ENCODE measurements around the gene SEMA3A.

The SEMA3A gene

GRCh38 chr7:84207615-84208014 lies 13.0 kb upstream of the SEMA3A start:
- H3K9me3 ChIP-seq (ENCODE audit: insufficient read depth, low read length) = no peaks in the 10 kb centered on the region
- no peaks in the 10 kb centered on the region for H4K20me1 ChIP-seq (ENCODE audit: insufficient read depth, low read length)
- H3K27ac ChIP-seq (ENCODE audit: low read length) = no peak overlapping the region
- H3K27me3 ChIP-seq (ENCODE audit: low read depth, low read length) = no peaks in the 10 kb centered on the region
- no peak overlapping the region for H2AFZ ChIP-seq (ENCODE audit: low read depth, low read length)
- no peak overlapping the region for H3K9ac ChIP-seq (ENCODE audit: low read length)
- H3K4me3 ChIP-seq (ENCODE audit: low read length) = no peak overlapping the region
- H3K4me2 ChIP-seq (ENCODE audit: low read length) = no peak overlapping the region
- no peak for TF ChIP-seq CTCF (IDR thresholded peaks at IDR 0.05; ENCODE audit: low read depth, low read length)
- no peak for TF ChIP-seq EZH2phosphoT487 (IDR thresholded peaks at IDR 0.05; ENCODE audit: low read depth)
- H3K79me2 ChIP-seq (ENCODE audit: low read length) = no peaks in the 10 kb centered on the region
- H3K36me3 ChIP-seq (replicated peaks; ENCODE audit: low read depth, low read length) = no peaks in the 10 kb centered on the region
- H3K4me1 ChIP-seq (ENCODE audit: low read length) = no peaks in the 10 kb centered on the region

GRCh38 chr7:84207025-84207424 lies 12.4 kb upstream of the SEMA3A start:
- Histone ChIP-seq H3K27me3 (ENCODE audit: low read depth, low read length) (no peaks in the 10 kb centered on the region), H3K4me1 (ENCODE audit: low read length) (no peaks in the 10 kb centered on the region), H2AFZ (ENCODE audit: low read depth, low read length) (no peak overlapping the region), H3K27ac (ENCODE audit: low read length) (no peak overlapping the region), H3K9ac (ENCODE audit: low read length) (no peak overlapping the region), H3K79me2 (ENCODE audit: low read length) (no peaks in the 10 kb centered on the region), H3K4me3 (ENCODE audit: low read length) (no peak overlapping the region), H3K4me2 (ENCODE audit: low read length) (no peak overlapping the region), H3K36me3 (replicated peaks; ENCODE audit: low read depth, low read length) (no peaks in the 10 kb centered on the region), H4K20me1 (ENCODE audit: insufficient read depth, low read length) (no peaks in the 10 kb centered on the region), H3K9me3 (ENCODE audit: insufficient read depth, low read length) (no peaks in the 10 kb centered on the region)
- TF ChIP-seq CTCF (IDR thresholded peaks at IDR 0.05; ENCODE audit: low read depth, low read length) (no peak), EZH2phosphoT487 (IDR thresholded peaks at IDR 0.05; ENCODE audit: low read depth) (no peak)

- Histone ChIP-seq H3K9ac (ENCODE audit: low read length) (no peak overlapping the region), H3K4me1 (ENCODE audit: low read length) (peaks cover under 1% of the 10 kb centered on the region; the same call in 1 of the 2 replicates), H3K9me3 (ENCODE audit: insufficient read depth, low read length) (no peaks in the 10 kb centered on the region), H3K27me3 (ENCODE audit: low read depth, low read length) (no peaks in the 10 kb centered on the region), H4K20me1 (ENCODE audit: insufficient read depth, low read length) (no peaks in the 10 kb centered on the region), H3K4me3 (ENCODE audit: low read length) (no peak overlapping the region), H3K79me2 (ENCODE audit: low read length) (no peaks in the 10 kb centered on the region), H3K4me2 (ENCODE audit: low read length) (no peak overlapping the region), H3K36me3 (replicated peaks; ENCODE audit: low read depth, low read length) (no peaks in the 10 kb centered on the region), H3K27ac (ENCODE audit: low read length) (no peak overlapping the region), H2AFZ (ENCODE audit: low read depth, low read length) (no peak overlapping the region)
- TF ChIP-seq CTCF (IDR thresholded peaks at IDR 0.05; ENCODE audit: low read depth, low read length) (no peak), EZH2phosphoT487 (IDR thresholded peaks at IDR 0.05; ENCODE audit: low read depth) (no peak)
These were observed 10.1 kb upstream of the SEMA3A start for GRCh38 chr7:84204655-84205054.

- no peak for TF ChIP-seq EZH2phosphoT487 (IDR thresholded peaks at IDR 0.05; ENCODE audit: low read depth)
- TF ChIP-seq CTCF (IDR thresholded peaks at IDR 0.05; ENCODE audit: low read depth, low read length) = no peak
- H3K4me2 ChIP-seq (ENCODE audit: low read length) = no peak overlapping the region
- H3K4me3 ChIP-seq (ENCODE audit: low read length) = no peak overlapping the region
These were observed 8.3 kb upstream of the SEMA3A start for GRCh38 chr7:84202855-84203254.

More at GRCh38 chr7:84202855-84203254, 8.3 kb upstream of the SEMA3A start:
- no peaks in the 10 kb centered on the region for H3K79me2 ChIP-seq (ENCODE audit: low read length)
- H3K9ac ChIP-seq (ENCODE audit: low read length) = no peak overlapping the region
- no peak overlapping the region for H3K27ac ChIP-seq (ENCODE audit: low read length)
- H4K20me1 ChIP-seq (ENCODE audit: insufficient read depth, low read length) = no peaks in the 10 kb centered on the region
- no peaks in the 10 kb centered on the region for H3K36me3 ChIP-seq (replicated peaks; ENCODE audit: low read depth, low read length)
- no peaks in the 10 kb centered on the region for H3K9me3 ChIP-seq (ENCODE audit: insufficient read depth, low read length)
- H3K4me1 ChIP-seq (ENCODE audit: low read length) = peaks cover 6% of the 10 kb centered on the region; the same call in 1 of the 2 replicates
- H3K27me3 ChIP-seq (ENCODE audit: low read depth, low read length) = no peaks in the 10 kb centered on the region
- H2AFZ ChIP-seq (ENCODE audit: low read depth, low read length) = no peak overlapping the region

Measured in OCI-LY3 (cell line).